ENCODE data around the gene NACAD. TPM values are rescaled to one million over a fixed set of nuclear protein-coding genes. Genes with fewer than 3 reads are reported as not detected.

NACAD gene
- total RNA-seq, 4 donors from 2014 or later = 1.1 to 5.3 (median 1.9) TPM

GRCh38 chr7:45055594-45056219, 33.1 kb downstream of the NACAD start:
- TF ChIP-seq CTCF (IDR thresholded peaks at IDR 0.05; ENCODE audit: low read depth) = no peak

- TF ChIP-seq CTCF (IDR thresholded peaks at IDR 0.05; ENCODE audit: low read depth) = no peak
These were observed 33.8 kb downstream of the NACAD start for GRCh38 chr7:45055016-45055415.

GRCh38 chr7:45054442-45054841, 34.3 kb downstream of the NACAD start:
- TF ChIP-seq CTCF (IDR thresholded peaks at IDR 0.05; ENCODE audit: low read depth) = no peak

- no peak for TF ChIP-seq CTCF (IDR thresholded peaks at IDR 0.05; ENCODE audit: low read depth)
These were observed 34.8 kb downstream of the NACAD start for GRCh38 chr7:45053941-45054340.

GRCh38 chr7:45053401-45053800, 35.4 kb downstream of the NACAD start:
- no peak for TF ChIP-seq CTCF (IDR thresholded peaks at IDR 0.05; ENCODE audit: low read depth)

GRCh38 chr7:45052011-45052410, 36.8 kb downstream of the NACAD start:
- no peak for TF ChIP-seq CTCF (IDR thresholded peaks at IDR 0.05; ENCODE audit: low read depth)

- TF ChIP-seq CTCF (IDR thresholded peaks at IDR 0.05; ENCODE audit: low read depth) = no peak
These were observed 38.6 kb downstream of the NACAD start for GRCh38 chr7:45050198-45050597.
